Activated CD8-positive, alpha-beta T cell treated with anti-CD3 and anti-CD28 coated beads, Interleukin-2, amount 10 ng/mL, durations not matched to agents 7 days and 5 days (primary cell): ENCODE results near the gene KIN. TPM values are rescaled to one million over a fixed set of nuclear protein-coding genes. Genes with fewer than 3 reads are reported as not detected.

Source experiments
- ATAC-seq: fragments of 150-1000 bp; cut with Tn5 transposase; one replicate; pipeline ENCODE4 v1.10.0; 2021; ENCODE audit warnings: moderate library complexity
- CTCF ChIA-PET: fragments of 350-600 bp; sonication (Branson Sonifier 250); formaldehyde crosslinking; loops from one replicate; lab custom pipeline; 2021; ENCODE audit warnings: antibody characterized with exemption; lab: Charles Lee
- POLR2A ChIA-PET: fragments of 350-600 bp; sonication (Branson Sonifier 250); formaldehyde crosslinking; loops from one replicate; lab custom pipeline; 2021; ENCODE audit warnings: antibody characterized with exemption; lab: Charles Lee
- DNase-seq: peaks from one replicate; pipeline ENCODE4 v3.0.0-alpha.2; 2020
- H3K27ac Mint-ChIP-seq: one replicate; pipeline ENCODE4 v1.8.0; 2021; ENCODE audit warnings: mild to moderate bottlenecking, mixed read lengths
- H3K27me3 Mint-ChIP-seq: one replicate; pipeline ENCODE4 v1.8.0; 2021; ENCODE audit warnings: low read depth, mixed read lengths
- H3K36me3 Mint-ChIP-seq: one replicate; pipeline ENCODE4 v1.8.0; 2021; ENCODE audit warnings: low read depth, mixed read lengths
- H3K4me1 Mint-ChIP-seq: one replicate; pipeline ENCODE4 v1.8.0; 2021; ENCODE audit warnings: low read depth, mixed read lengths
- H3K4me3 Mint-ChIP-seq: one replicate; pipeline ENCODE4 v1.8.0; 2021; ENCODE audit warnings: mild to moderate bottlenecking, mixed read lengths
- H3K9me3 Mint-ChIP-seq: one replicate; pipeline ENCODE4 v1.8.0; 2022; ENCODE audit warnings: mixed read lengths; ENCODE audit not compliant: insufficient read depth
- total RNA-seq, 2 experiments: library from RNA; stranded (reverse); gene quantifications; one replicate each; pipeline ENCODE4 v1.2.3, GENCODE V29; 2021

Gene KIN
- total RNA-seq, 2 experiments from 2014 or later, result 14.8 to 17.5 TPM

GRCh38 chr10:7703140-7703539 lies 84.7 kb downstream of the KIN start, which contains the start of gene ITIH2:
ITIH2 (plus strand) TSS chr10:7703316; CDS start chr10:7703435, 119 bp downstream.
- peaks cover 43% of the 10 kb centered on the region for H3K27me3 Mint-ChIP-seq
- CTCF ChIA-PET, result no interaction called here

GRCh38 chr10:7702288-7702812 lies 85.4 kb downstream of the KIN start:
- H3K9me3 Mint-ChIP-seq, result no peaks in the 10 kb centered on the region
- no peaks in the 10 kb centered on the region for H3K4me1 Mint-ChIP-seq
- ChIA-PET POLR2A (no interaction called here), CTCF (interaction anchor here (1.1 kb wide), 1 partner anchor 15 kb away, joined by 6 read pairs; no protein-coding TSS in a partner anchor)
- no peak overlapping the region for H3K27ac Mint-ChIP-seq
- H3K27me3 Mint-ChIP-seq, result peaks cover 38% of the 10 kb centered on the region
- no peaks in the 10 kb centered on the region for H3K36me3 Mint-ChIP-seq
- H3K4me3 Mint-ChIP-seq, result no peak overlapping the region
- ATAC-seq, result no peak
- DNase-seq, result no peak

More at GRCh38 chr10:7703140-7703539, 84.7 kb downstream of the KIN start, which contains the start of gene ITIH2:
- POLR2A ChIA-PET, result no interaction called here
- Mint-ChIP-seq H3K9me3 (no peaks in the 10 kb centered on the region), H3K4me1 (no peaks in the 10 kb centered on the region), H3K4me3 (no peak within 1 kb of the TSS), H3K27ac (no peak within 1 kb of the TSS), H3K36me3 (no peaks in the 10 kb centered on the region)
- no peak for DNase-seq
- ATAC-seq, result no peak

GRCh38 chr10:7701158-7701742 lies 86.5 kb downstream of the KIN start:
- Mint-ChIP-seq H3K9me3 (no peaks in the 10 kb centered on the region), H3K27me3 (peaks cover 30% of the 10 kb centered on the region), H3K4me3 (no peak overlapping the region), H3K27ac (no peak overlapping the region), H3K4me1 (no peaks in the 10 kb centered on the region), H3K36me3 (no peaks in the 10 kb centered on the region)
- ChIA-PET POLR2A (no interaction called here), CTCF (interaction anchor here (1.1 kb wide), 1 partner anchor 14 kb away, joined by 6 read pairs; no protein-coding TSS in a partner anchor)
- DNase-seq, result no peak
- ATAC-seq, result no peak

Other genes starting within 250 kb of the KIN start
- not detected for gene ITIH5, start 121.0 kb downstream of the KIN start, total RNA-seq
- not detected for gene ITIH2, start 84.7 kb downstream of the KIN start, total RNA-seq
- 100 to 1,000 TPM; 291 to 293 TPM for gene ATP5F1C, start 184 bp upstream of the KIN start, total RNA-seq
- gene TAF3, start 30.5 kb upstream of the KIN start, total RNA-seq, result 10 to 100 TPM; 13.7 to 14.6 TPM